Neural cell (in vitro differentiated cells): Measurements from ENCODE around the gene FBXO48. TPM values are rescaled to one million over a fixed set of nuclear protein-coding genes. Genes with fewer than 3 reads are reported as not detected.

Experiments used
- H2AFZ ChIP-seq: fragments of 200-600, 300-800 bp; sonication (generic), shearing (Covaris generic); 2 replicates; pipeline ENCODE4 v1.6.0; 2014; ENCODE audit warnings: low read depth, mild to moderate bottlenecking, antibody characterized with exemption, low read length, moderate library complexity
- H3F3A ChIP-seq: fragments of 200-600 bp; shearing (Covaris generic); 2 replicates; pipeline ENCODE4 v1.6.1; 2016; ENCODE audit warnings: mild to moderate bottlenecking, moderate library complexity, mixed read lengths, antibody characterized with exemption, low read length; ENCODE audit not compliant: insufficient read depth, poor library complexity, severe bottlenecking
- H3K27ac ChIP-seq: fragments of 200-600, 300-800 bp; sonication (generic), shearing (Covaris generic); 2 replicates; pipeline ENCODE4 v1.5.1; 2014; ENCODE audit warnings: mild to moderate bottlenecking, low read length, moderate library complexity
- H3K27me3 ChIP-seq: fragments of 300-800, 200-600 bp; sonication (generic), shearing (Covaris generic); 2 replicates; pipeline ENCODE4 v1.6.0; 2014; ENCODE audit warnings: mild to moderate bottlenecking, low read depth, low read length, moderate library complexity; ENCODE audit not compliant: insufficient read depth
- H3K36me3 ChIP-seq: fragments of 300-800, 200-600 bp; sonication (generic), shearing (Covaris generic); 2 replicates; pipeline ENCODE4 v1.5.1; 2014; ENCODE audit warnings: mild to moderate bottlenecking, antibody characterized with exemption, low read length, moderate library complexity; ENCODE audit not compliant: insufficient read depth
- H3K4me2 ChIP-seq: fragments of 300-800, 200-600 bp; sonication (generic), shearing (Covaris generic); 2 replicates; pipeline ENCODE4 v1.6.0; 2014; ENCODE audit warnings: mild to moderate bottlenecking, low read length
- H3K4me3 ChIP-seq: fragments of 300-800, 200-600 bp; sonication (generic), shearing (Covaris generic); 2 replicates; pipeline ENCODE4 v1.5.1; 2014; ENCODE audit warnings: mild to moderate bottlenecking, low read length, moderate library complexity
- H3K79me2 ChIP-seq: fragments of 200-600 bp; shearing (Covaris generic); replicated peaks from 2 replicates; pipeline ENCODE4 v1.6.0; 2014; ENCODE audit warnings: mild to moderate bottlenecking, low read length, moderate library complexity; ENCODE audit not compliant: insufficient read depth
- H3K9ac ChIP-seq: fragments of 300-800, 200-600 bp; sonication (generic), shearing (Covaris generic); 2 replicates; pipeline ENCODE4 v1.6.1; 2016; ENCODE audit warnings: mild to moderate bottlenecking, low read length, mixed read lengths
- H3K9me2 ChIP-seq: fragments of 200-600 bp; shearing (Covaris generic); 2 replicates; pipeline ENCODE4 v1.6.1; 2016; ENCODE audit warnings: mild to moderate bottlenecking, low read length, mixed read lengths; ENCODE audit not compliant: insufficient read depth
- H3K9me3 ChIP-seq: fragments of 200-600, 300-800 bp; sonication (generic), shearing (Covaris generic); 2 replicates; pipeline ENCODE4 v1.6.1; 2016; ENCODE audit warnings: mild to moderate bottlenecking, mixed run types, low read length, moderate library complexity, mixed read lengths
- H4K20me1 ChIP-seq: fragments of 200-600 bp; shearing (Covaris generic); 2 replicates; pipeline ENCODE4 v1.6.1; 2016; ENCODE audit warnings: mild to moderate bottlenecking, mixed run types; ENCODE audit not compliant: insufficient read depth
- CTCF ChIP-seq: fragments of 450-650 bp; IDR thresholded peaks from 2 replicates; pipeline ENCODE4 v1.5.1; 2014; ENCODE audit warnings: antibody characterized with exemption, mild to moderate bottlenecking, moderate library complexity; ENCODE audit not compliant: poor library complexity, severe bottlenecking
- EP300 ChIP-seq: fragments of 450-650 bp; conservative IDR thresholded peaks from 2 replicates; pipeline ENCODE4 v1.6.1; 2014; ENCODE audit warnings: antibody characterized with exemption, mild to moderate bottlenecking, moderate library complexity; ENCODE audit not compliant: poor library complexity, severe bottlenecking
- EZH2 ChIP-seq: fragments of 200-600, 300-800 bp; shearing (Covaris generic), sonication (generic); IDR thresholded peaks from 2 replicates; pipeline ENCODE4 v1.6.1; 2014; ENCODE audit warnings: antibody characterized with exemption, low read length, borderline replicate concordance, mild to moderate bottlenecking; ENCODE audit not compliant: insufficient read depth, poor library complexity, severe bottlenecking
- MXI1 ChIP-seq: fragments of 450-650 bp; conservative IDR thresholded peaks from 2 replicates; pipeline ENCODE4 v1.6.1; 2014; ENCODE audit warnings: antibody characterized with exemption, mild to moderate bottlenecking; ENCODE audit not compliant: poor library complexity, severe bottlenecking
- POLR2AphosphoS5 ChIP-seq: IDR thresholded peaks from 2 replicates; pipeline ENCODE4 v1.6.1; 2012
- RAD21 ChIP-seq: fragments of 450-650 bp; conservative IDR thresholded peaks from 2 replicates; pipeline ENCODE4 v1.6.1; 2014; ENCODE audit warnings: antibody characterized with exemption, mild to moderate bottlenecking, moderate library complexity
- REST ChIP-seq: IDR thresholded peaks from 2 replicates; pipeline ENCODE4 v1.6.1; 2012; ENCODE audit warnings: borderline replicate concordance
- SMC3 ChIP-seq: fragments of 450-650 bp; conservative IDR thresholded peaks from 2 replicates; pipeline ENCODE4 v1.6.1; 2014; ENCODE audit warnings: antibody characterized with exemption, mild to moderate bottlenecking, moderate library complexity; ENCODE audit not compliant: poor library complexity
- TAF1 ChIP-seq: IDR thresholded peaks from 2 replicates; pipeline ENCODE4 v1.6.1; 2012; ENCODE audit warnings: low read depth
- polyA plus RNA-seq: library from polyadenylated mRNA; depleted of rRNA; stranded (reverse); fragments of >200 nt; gene quantifications from 2 replicates; pipeline ENCODE4 v1.2.3, GENCODE V29; 2014

Gene FBXO48
- polyA plus RNA-seq, 1 donor from 2014 or later = 0.45 TPM

- Histone ChIP-seq H3K27me3 (no peaks in the 10 kb centered on the region), H4K20me1 (no peaks in the 10 kb centered on the region), H3F3A (no peaks in the 10 kb centered on the region), H3K79me2 (no peaks in the 10 kb centered on the region), H2AFZ (no peak overlapping the region), H3K36me3 (no peaks in the 10 kb centered on the region), H3K4me3 (no peak overlapping the region), H3K27ac (no peak overlapping the region), H3K9me2 (no peaks in the 10 kb centered on the region), H3K9me3 (no peaks in the 10 kb centered on the region), H3K9ac (no peak overlapping the region), H3K4me2 (no peak overlapping the region)
- no peak for TF ChIP-seq EZH2
- TF ChIP-seq POLR2AphosphoS5 = no peak
- no peak for TF ChIP-seq TAF1
- TF ChIP-seq REST = no peak
- TF ChIP-seq CTCF = no peak
- TF ChIP-seq SMC3 = no peak
- no peak for TF ChIP-seq EP300
- no peak for TF ChIP-seq RAD21
- no peak for TF ChIP-seq MXI1
These were observed 40.6 kb downstream of the FBXO48 start for GRCh38 chr2:68426446-68426845.

- H3F3A ChIP-seq = no peaks in the 10 kb centered on the region
- H3K79me2 ChIP-seq = no peaks in the 10 kb centered on the region
- TF ChIP-seq TAF1 = no peak
- no peak for TF ChIP-seq EZH2
- no peak for TF ChIP-seq REST
- no peak for TF ChIP-seq SMC3
- TF ChIP-seq MXI1 = no peak
- TF ChIP-seq EP300 = no peak
- TF ChIP-seq CTCF = no peak
- TF ChIP-seq POLR2AphosphoS5 = no peak
- no peak for TF ChIP-seq RAD21
- H2AFZ ChIP-seq = no peak overlapping the region
- no peaks in the 10 kb centered on the region for H4K20me1 ChIP-seq
- H3K36me3 ChIP-seq = no peaks in the 10 kb centered on the region
- no peak overlapping the region for H3K9ac ChIP-seq
- H3K9me3 ChIP-seq = no peaks in the 10 kb centered on the region
- no peaks in the 10 kb centered on the region for H3K9me2 ChIP-seq
- no peak overlapping the region for H3K27ac ChIP-seq
- H3K27me3 ChIP-seq = no peaks in the 10 kb centered on the region
- no peak overlapping the region for H3K4me2 ChIP-seq
- no peak overlapping the region for H3K4me3 ChIP-seq
These were observed 41.6 kb downstream of the FBXO48 start for GRCh38 chr2:68425503-68425902.
